Osteoblast (primary cell): Measurements from ENCODE around the gene CEP85L. TPM values are rescaled to one million over a fixed set of nuclear protein-coding genes. Genes with fewer than 3 reads are reported as not detected.

ENCODE experiments used
- DNase-seq: peaks from one replicate; pipeline ENCODE4 v3.0.0; 2011; ENCODE audit warnings: low spot score, mixed read lengths; ENCODE audit not compliant: insufficient read length; ENCODE audit errors: missing footprints
- H2AFZ ChIP-seq: 2 replicates; pipeline ENCODE4 v1.6.0; 2011; ENCODE audit warnings: mild to moderate bottlenecking, low read length
- H3K27ac ChIP-seq: 2 replicates; pipeline ENCODE4 v1.5.1; 2011; ENCODE audit warnings: mild to moderate bottlenecking, low read depth, low read length, moderate library complexity
- H3K27me3 ChIP-seq: 2 replicates; pipeline ENCODE4 v1.6.0; 2012; ENCODE audit warnings: mild to moderate bottlenecking, control low read depth, inconsistent platforms, low read length, moderate library complexity; ENCODE audit not compliant: insufficient read depth
- H3K36me3 ChIP-seq: 2 replicates; pipeline ENCODE4 v1.5.1; 2011; ENCODE audit warnings: mild to moderate bottlenecking, low read length, control low read depth, moderate library complexity; ENCODE audit not compliant: insufficient read depth
- H3K4me1 ChIP-seq: 2 replicates; pipeline ENCODE4 v1.5.1; 2011; ENCODE audit warnings: mild to moderate bottlenecking, low read length, control low read depth, moderate library complexity; ENCODE audit not compliant: insufficient read depth
- H3K4me2 ChIP-seq: 2 replicates; pipeline ENCODE4 v1.6.0; 2011; ENCODE audit warnings: mild to moderate bottlenecking, low read length; ENCODE audit not compliant: insufficient read depth
- H3K4me3 ChIP-seq: fragments of 200-600 bp; sonication (generic); 3 replicates; pipeline ENCODE4 v1.5.1; 2012; ENCODE audit warnings: mild to moderate bottlenecking, low read length, inconsistent platforms; ENCODE audit not compliant: insufficient read depth
- H3K79me2 ChIP-seq: 2 replicates; pipeline ENCODE4 v1.6.0; 2012; ENCODE audit warnings: mild to moderate bottlenecking, low read length, control low read depth, inconsistent platforms; ENCODE audit not compliant: insufficient read depth
- H3K9me3 ChIP-seq: 2 replicates; pipeline ENCODE4 v1.5.1; 2011; ENCODE audit warnings: low read depth, low read length, control low read depth
- H4K20me1 ChIP-seq: 2 replicates; pipeline ENCODE4 v1.6.0; 2012; ENCODE audit warnings: mild to moderate bottlenecking, low read length, control low read depth; ENCODE audit not compliant: insufficient read depth
- CTCF ChIP-seq: IDR thresholded peaks from 2 replicates; pipeline ENCODE4 v1.5.1; 2011; ENCODE audit warnings: mild to moderate bottlenecking, low read depth, low read length, moderate library complexity; ENCODE audit errors: extremely low read depth
- total RNA-seq: library from RNA; depleted of rRNA; stranded (reverse); fragments of >200 nt; gene quantifications from 2 replicates; pipeline ENCODE4 v1.2.3, GENCODE V29; 2012

CEP85L gene
- total RNA-seq, 1 donor = 15.2 TPM

GRCh38 chr6:118693562-118693961 lies 42.2 kb upstream of the CEP85L start:
- TF ChIP-seq CTCF = no peak
- no peaks in the 10 kb centered on the region for H4K20me1 ChIP-seq
- no peak overlapping the region for H3K27ac ChIP-seq
- H2AFZ ChIP-seq = no peak overlapping the region
- no peak overlapping the region for H3K4me3 ChIP-seq
- H3K36me3 ChIP-seq = no peaks in the 10 kb centered on the region
- DNase-seq = no peak
- no peak overlapping the region for H3K4me2 ChIP-seq
- no peaks in the 10 kb centered on the region for H3K79me2 ChIP-seq
- H3K4me1 ChIP-seq = no peaks in the 10 kb centered on the region
- no peaks in the 10 kb centered on the region for H3K9me3 ChIP-seq
- no peaks in the 10 kb centered on the region for H3K27me3 ChIP-seq

GRCh38 chr6:118685823-118686449 lies 34.5 kb upstream of the CEP85L start:
- Histone ChIP-seq H3K36me3 (no peaks in the 10 kb centered on the region), H3K4me1 (peaks cover 5% of the 10 kb centered on the region), H3K27ac (no peak overlapping the region), H3K4me2 (no peak overlapping the region), H3K27me3 (no peaks in the 10 kb centered on the region), H3K79me2 (no peaks in the 10 kb centered on the region), H3K4me3 (no peak overlapping the region), H4K20me1 (no peaks in the 10 kb centered on the region), H2AFZ (no peak overlapping the region), H3K9me3 (no peaks in the 10 kb centered on the region)
- no peak for DNase-seq
- no peak for TF ChIP-seq CTCF

- H3K36me3 ChIP-seq = no peaks in the 10 kb centered on the region
- no peaks in the 10 kb centered on the region for H3K9me3 ChIP-seq
- no peak overlapping the region for H2AFZ ChIP-seq
- no peak for TF ChIP-seq CTCF
- no peak for DNase-seq
- peaks cover 12% of the 10 kb centered on the region for H3K4me1 ChIP-seq
- H3K79me2 ChIP-seq = no peaks in the 10 kb centered on the region
- H3K27me3 ChIP-seq = no peaks in the 10 kb centered on the region
- no peak overlapping the region for H3K4me2 ChIP-seq
- H4K20me1 ChIP-seq = no peaks in the 10 kb centered on the region
- no peak overlapping the region for H3K27ac ChIP-seq
- no peak overlapping the region for H3K4me3 ChIP-seq
These were observed 32.8 kb upstream of the CEP85L start for GRCh38 chr6:118683881-118684872.

- no peaks in the 10 kb centered on the region for H3K27me3 ChIP-seq
- no peak overlapping the region for H3K27ac ChIP-seq
- H4K20me1 ChIP-seq = no peaks in the 10 kb centered on the region
- no peaks in the 10 kb centered on the region for H3K9me3 ChIP-seq
- H3K36me3 ChIP-seq = no peaks in the 10 kb centered on the region
- no peak for TF ChIP-seq CTCF
- peaks cover 12% of the 10 kb centered on the region for H3K4me1 ChIP-seq
- H2AFZ ChIP-seq = peak overlapping the region; percentile 73
- H3K79me2 ChIP-seq = no peaks in the 10 kb centered on the region
- no peak for DNase-seq
- no peak overlapping the region for H3K4me3 ChIP-seq
- H3K4me2 ChIP-seq = peak overlapping the region; percentile 29
These were observed 29.2 kb upstream of the CEP85L start for GRCh38 chr6:118680452-118681095.
